ENCODE results near the gene EDNRA.

EDNRA gene

DNA sequence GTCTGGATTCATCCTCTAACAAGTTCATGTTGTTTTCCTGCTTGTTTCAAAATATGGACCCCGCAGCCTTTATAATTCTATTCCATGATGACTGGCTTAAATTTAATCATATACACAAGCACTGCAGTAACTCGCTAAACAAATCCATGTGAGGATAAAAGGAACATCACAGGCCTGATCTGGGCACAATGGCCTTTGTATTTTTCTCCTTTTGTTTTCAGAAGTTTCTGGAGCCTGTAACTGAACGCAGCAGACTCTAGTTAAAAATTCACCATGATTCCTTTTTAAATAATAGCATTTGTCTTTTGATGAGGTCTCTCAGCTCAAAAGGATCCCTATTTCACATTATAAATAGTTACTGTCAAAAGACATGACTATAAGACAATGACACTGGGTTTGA is 106.1 kb downstream of the EDNRA start:
- DNase-seq (ENCODE audit: low read depth in 2 of 2): no peak

DNA sequence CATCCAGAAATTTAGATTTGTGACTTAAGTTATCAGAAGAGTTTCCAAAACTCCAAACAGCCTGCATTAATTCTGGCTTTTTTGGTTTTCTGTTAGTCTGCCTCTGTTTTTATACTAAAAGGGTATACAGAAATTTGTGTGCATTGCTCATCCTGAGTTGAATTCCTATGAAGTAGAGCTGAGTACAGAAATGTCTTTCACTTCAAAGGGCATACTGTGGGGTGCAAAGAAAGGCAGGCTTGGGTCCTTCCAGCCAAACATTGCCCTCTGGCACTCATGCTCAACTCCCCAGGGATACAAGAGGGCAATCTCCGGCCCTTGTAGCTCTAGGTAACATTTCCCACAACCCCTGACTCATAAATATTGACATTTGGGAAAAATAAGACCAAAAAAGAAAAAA is 108.7 kb downstream of the EDNRA start:
- no peak for DNase-seq (ENCODE audit: low read depth in 2 of 2)

DNA sequence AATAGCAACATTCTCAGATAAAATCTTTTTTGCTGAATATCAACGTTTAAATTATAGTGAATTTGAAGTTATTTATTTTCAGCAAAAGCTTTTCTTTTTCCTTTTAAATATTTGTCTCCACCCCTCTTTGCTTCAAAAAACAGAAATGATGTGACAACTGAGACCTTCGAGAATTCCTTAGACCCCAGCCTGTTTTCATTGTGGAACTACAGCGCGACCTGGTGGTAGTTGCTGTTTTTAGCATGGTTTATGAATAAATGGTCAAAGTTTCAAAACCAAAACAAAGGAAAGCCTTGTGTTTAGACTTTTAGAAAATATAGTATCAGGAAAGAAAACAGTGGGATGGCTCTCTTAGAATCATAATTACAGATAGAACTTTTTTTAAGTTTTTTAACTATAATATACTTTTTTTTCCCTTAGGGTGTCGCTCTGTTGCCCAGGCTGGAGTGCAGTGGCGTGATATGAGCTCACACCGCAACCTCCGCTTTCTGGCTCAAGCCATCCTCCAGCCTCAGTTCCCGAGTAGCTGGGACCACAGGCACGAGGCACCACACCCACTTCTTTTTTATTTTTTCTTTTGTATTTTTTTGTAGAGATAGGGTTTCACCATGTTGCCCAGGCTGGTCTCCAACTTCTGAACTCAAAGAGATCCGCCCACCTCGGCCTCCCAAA is 109.5 kb downstream of the EDNRA start:
- peak in 1 of 2 experiments; percentile 29 for DNase-seq (ENCODE audit: low read depth in 2 of 2)

DNA sequence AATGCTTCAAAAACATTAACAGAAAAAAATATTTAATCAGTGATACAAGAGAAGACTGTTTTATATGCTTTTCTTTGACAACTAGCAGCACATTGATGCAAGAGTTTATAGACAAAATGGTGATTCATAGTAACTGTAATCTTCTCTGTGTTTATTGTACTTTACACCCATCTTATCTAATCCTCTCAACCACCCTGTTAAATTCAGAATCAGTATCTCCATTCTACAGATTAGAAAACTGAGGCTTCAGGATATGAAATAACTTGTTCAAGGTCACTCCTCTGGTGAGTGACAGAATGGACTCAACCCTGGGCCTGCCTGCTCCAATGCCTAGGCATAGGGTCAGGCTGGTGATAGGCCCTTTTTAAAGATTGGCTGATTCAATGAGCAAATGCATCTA is 110.2 kb downstream of the EDNRA start:
- DNase-seq (ENCODE audit: low read depth in 2 of 2): no peak

DNA sequence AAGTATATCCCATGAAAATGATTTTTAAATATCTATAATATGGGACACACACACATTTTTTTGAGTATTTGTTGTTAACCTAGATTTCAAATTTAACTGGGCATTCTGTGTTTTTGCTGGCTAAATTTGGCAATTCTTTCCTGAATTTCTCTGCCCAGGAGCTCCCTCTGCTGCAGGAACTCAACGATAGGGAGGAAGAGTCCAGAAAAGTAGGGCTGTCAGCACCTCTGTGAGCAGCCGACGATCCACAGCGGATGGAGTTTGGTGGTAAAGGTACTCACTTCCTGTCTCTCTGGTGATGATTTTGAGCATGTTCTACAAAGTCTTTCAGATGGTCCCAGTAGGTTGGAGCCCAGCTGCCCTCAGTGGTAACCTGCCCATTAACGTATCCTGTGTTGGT is 113.2 kb downstream of the EDNRA start:
- DNase-seq (ENCODE audit: low read depth in 2 of 2): no peak
